HL-60 (cell line): ENCODE data around the gene VTI1A.

Experiments
- CTCF ChIP-seq: IDR thresholded peaks from one replicate; pipeline ENCODE4 v1.5.1; 2011; ENCODE audit warnings: low read length, control low read depth, inconsistent platforms; ENCODE audit not compliant: insufficient read depth
- POLR2AphosphoS5 ChIP-seq: IDR thresholded peaks from 2 replicates; pipeline ENCODE4 v1.6.1; 2012; ENCODE audit warnings: low read depth
- SPI1 ChIP-seq: IDR thresholded peaks from 2 replicates; pipeline ENCODE4 v1.6.1; 2012; ENCODE audit warnings: low read depth, mild to moderate bottlenecking, borderline replicate concordance
- TF ChIP-seq, protein P1 (sequence below): IDR thresholded peaks from 2 replicates; pipeline ENCODE4 v1.6.1; 2012; ENCODE audit warnings: low read depth; ENCODE audit not compliant: insufficient replicate concordance

DNA sequence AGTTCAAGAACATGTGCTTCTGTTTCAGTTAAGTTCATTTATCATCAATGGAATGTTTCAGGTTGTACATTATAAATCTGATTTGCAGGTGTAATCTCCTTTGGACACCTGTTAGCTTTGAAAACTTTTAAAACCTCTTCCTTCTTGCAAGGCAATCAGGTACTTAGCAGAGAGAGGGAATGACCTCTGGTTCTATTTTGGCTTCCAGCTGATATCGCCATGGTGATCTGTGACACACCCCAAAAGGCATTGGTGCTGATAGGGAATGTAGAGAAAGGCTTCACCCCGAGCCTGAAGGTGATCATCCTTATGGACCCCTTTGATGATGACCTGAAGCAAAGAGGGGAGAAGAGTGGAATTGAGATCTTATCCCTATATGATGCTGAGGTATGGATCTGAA lies 37.7 kb upstream of the VTI1A start:
- no peak for TF ChIP-seq SPI1
- TF ChIP-seq POLR2AphosphoS5, result no peak
- TF ChIP-seq CTCF, result no peak
- TF ChIP-seq, protein P1, sequence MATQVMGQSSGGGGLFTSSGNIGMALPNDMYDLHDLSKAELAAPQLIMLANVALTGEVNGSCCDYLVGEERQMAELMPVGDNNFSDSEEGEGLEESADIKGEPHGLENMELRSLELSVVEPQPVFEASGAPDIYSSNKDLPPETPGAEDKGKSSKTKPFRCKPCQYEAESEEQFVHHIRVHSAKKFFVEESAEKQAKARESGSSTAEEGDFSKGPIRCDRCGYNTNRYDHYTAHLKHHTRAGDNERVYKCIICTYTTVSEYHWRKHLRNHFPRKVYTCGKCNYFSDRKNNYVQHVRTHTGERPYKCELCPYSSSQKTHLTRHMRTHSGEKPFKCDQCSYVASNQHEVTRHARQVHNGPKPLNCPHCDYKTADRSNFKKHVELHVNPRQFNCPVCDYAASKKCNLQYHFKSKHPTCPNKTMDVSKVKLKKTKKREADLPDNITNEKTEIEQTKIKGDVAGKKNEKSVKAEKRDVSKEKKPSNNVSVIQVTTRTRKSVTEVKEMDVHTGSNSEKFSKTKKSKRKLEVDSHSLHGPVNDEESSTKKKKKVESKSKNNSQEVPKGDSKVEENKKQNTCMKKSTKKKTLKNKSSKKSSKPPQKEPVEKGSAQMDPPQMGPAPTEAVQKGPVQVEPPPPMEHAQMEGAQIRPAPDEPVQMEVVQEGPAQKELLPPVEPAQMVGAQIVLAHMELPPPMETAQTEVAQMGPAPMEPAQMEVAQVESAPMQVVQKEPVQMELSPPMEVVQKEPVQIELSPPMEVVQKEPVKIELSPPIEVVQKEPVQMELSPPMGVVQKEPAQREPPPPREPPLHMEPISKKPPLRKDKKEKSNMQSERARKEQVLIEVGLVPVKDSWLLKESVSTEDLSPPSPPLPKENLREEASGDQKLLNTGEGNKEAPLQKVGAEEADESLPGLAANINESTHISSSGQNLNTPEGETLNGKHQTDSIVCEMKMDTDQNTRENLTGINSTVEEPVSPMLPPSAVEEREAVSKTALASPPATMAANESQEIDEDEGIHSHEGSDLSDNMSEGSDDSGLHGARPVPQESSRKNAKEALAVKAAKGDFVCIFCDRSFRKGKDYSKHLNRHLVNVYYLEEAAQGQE, result no peak
